HG03571 (cell line): Measurements from ENCODE around the gene PTBP3.
"Not testable (repeated sequence)": the region's sequence is repeated elsewhere in the genome, so short reads cannot be mapped to it uniquely, and the experiment has no call there.

Experiments
- ATAC-seq: cut with Tn5 transposase; IDR thresholded peaks from one replicate; pipeline ENCODE4 v1.9.1; 2021; ENCODE audit not compliant: unreplicated experiment

The PTBP3 gene

DNA sequence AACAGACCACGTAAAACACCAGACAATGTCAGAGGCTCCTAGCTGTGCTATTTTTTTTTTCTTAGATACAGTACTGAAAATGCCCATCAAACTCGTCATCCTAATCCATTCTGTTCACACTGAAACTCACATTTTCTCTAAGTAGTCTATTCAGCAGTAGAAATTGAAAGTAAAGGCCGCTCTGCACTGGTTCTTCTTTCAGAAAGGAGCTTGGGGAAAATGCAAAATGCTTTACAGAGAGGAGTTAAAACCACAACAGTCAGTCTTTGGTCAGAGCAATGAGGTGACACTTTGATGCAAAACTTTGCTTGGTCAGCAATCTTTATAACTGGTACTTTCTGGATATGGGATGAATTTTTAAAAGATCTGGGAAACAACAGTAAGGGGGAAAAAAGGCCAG, 114.5 kb downstream of the PTBP3 start:
- ATAC-seq = peak; percentile 94

DNA sequence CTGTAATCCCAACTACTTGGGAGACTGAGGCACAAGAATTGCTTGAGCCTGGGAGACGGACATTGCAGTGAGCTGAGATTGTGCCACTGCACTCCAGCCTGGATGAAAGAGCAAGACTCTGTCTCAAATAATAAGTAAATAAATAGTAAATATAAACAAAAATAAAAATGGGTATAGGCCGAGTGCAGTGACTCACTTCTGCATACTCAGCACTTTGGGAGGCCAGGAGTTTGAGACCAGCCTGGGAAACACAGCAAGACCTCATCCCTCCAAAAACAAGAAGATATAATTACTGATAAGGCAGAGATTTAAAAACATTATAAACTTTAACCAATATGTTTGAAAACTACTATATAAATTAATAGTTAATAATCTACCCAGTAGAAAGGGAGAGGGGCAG, 120.5 kb downstream of the PTBP3 start:
- no peak for ATAC-seq

DNA sequence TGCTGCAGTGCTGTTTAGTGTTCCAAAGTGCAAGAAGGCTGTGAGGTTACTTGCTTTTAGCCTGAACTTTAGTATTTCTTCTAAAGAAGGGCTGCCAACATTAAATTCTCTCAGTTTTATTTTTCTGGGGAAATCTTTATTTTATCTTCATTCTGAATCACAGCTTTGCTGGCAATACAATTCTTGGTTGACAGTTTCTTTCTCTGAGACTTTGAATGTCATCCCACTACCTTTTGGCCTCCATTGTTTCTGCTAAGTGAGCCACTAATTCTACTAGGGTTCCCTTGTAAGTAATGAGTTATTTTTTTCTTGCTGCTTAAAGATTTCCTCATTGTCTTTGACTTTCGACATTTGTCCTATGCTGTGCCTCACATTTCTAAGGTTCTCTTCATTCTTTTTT, 126.0 kb downstream of the PTBP3 start:
- ATAC-seq = no peak

DNA sequence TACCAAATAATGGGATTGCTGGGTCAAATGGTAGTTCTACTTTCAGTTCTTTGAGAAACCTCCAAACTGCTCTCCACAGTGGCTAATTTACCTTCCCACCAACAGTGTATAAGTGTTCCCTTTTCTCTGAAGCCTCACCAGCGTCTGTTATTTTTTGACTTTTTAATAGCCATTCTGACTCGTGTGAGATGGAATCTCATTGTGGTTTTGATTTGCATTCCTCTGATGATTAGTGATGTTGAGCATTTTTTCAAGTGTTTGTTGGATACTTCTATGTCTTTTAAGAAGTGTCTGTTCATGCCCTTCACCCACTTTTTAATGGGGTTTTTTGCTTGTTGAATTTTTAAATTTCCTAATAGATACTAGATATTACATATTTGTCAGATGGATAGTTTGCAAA, 129.9 kb downstream of the PTBP3 start:
- no peak for ATAC-seq

DNA sequence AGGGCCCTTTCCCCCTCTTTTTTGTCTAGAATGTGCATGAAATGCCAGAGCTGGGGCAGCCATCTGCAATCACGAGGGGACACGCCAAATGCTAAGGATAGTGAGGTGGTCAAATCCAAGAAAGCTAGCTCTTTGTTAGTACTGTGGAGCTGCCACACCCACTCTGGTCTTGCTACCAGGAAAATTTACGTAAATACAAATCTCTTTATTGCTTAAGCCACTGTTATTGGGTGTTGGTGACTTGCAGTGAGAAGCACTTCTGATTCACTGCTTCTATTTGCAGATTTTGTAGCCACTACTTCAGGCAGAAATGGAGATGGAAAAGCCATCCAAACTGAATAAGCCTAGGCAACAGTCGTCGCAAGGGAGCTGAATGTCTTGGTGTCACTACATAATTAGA, 132.7 kb downstream of the PTBP3 start:
- no peak for ATAC-seq

DNA sequence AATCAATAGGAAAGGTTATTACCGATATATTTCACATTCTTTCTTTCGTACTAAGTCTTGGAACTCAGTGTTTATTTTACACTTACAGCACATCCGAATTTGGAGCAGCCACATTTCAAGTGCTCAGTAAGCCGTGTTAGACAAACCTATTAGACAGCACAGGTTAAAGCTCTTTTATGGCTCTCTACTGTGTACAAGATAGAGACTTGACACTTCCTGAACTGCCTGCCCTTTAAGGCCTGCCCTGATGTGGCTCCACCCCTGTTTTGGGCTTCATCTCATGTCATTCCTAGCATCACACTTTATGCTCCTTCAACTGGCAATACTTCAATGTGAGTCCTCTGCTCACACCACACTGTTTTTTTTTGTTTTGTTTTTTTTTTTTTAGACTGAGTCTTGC, 134.8 kb downstream of the PTBP3 start:
- ATAC-seq = no peak

DNA sequence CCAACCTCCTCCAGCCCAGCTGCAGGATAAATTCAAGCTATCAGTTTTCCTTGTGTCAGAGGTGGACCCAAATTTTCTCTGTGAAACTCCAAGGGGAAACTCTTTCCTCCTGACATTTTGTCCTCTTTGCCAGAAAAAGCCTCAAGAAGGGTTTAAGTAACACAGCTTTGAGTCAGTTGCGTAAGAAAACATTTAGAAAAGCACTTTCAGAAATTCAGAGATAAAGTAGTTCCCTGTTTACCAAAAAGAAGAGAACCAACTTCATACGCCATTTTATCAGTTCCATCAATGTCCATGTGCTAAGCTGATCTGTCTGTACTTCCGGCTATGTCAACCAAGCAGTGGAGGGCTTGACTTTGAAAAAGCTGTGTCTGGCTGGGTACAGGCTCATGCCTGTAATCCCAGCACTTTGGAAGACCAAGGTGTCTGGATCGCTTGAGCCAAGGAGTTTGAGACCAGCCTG, 138.4 kb downstream of the PTBP3 start:
- no peak for ATAC-seq

DNA sequence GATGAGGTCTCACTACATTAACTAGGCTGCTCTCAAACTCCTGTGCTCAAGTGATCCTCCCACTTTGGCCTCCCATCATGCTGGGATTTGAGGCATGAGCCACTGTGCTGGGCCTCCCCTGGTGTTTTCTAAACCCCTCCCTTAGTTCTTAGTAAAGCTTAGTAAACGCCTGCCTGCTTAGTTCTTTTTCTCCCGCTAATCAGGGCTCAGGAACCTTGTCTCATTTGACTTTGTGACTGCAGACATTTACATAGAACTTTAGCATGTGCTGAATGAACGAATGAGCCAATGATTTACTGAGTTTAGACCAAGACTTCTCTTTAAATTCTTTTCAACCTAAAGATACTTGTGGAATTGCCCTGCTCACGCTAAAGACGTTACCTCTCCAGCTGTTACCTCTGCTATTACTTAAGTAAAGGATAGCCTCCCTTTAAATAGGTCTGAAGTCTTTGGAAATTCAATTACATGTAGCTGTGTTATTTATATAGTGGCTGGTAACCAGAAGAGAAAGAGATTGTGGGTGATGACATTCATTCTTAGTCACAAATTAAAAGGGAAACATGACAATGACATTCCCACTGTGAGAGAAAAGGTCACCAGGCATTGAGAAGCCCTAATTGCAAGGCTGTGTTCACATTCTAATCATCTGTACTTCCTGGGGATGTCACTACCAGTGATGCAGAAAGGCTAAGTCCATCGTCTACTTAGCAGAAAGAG, 139.7 kb downstream of the PTBP3 start:
- no peak for ATAC-seq

DNA sequence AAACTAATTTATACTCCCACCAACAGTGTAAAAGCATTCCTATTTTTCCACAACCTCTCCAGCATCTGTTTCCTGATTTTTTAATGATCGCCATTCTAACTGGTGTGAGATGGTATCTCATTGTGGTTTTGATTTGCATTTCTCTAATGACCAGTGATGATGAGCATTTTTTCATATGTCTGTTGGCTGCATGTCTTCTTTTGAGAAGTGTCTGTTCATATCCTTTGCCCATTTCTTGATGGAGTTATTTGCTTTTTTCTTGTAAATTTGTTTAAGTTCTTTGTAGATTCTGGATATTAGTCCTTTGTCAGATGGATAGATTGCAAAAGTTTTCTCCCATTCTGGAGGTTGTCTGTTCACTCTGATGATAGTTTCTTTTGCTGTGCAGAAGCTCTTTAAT, 143.1 kb downstream of the PTBP3 start:
- ATAC-seq = not testable (repeated sequence)

DNA sequence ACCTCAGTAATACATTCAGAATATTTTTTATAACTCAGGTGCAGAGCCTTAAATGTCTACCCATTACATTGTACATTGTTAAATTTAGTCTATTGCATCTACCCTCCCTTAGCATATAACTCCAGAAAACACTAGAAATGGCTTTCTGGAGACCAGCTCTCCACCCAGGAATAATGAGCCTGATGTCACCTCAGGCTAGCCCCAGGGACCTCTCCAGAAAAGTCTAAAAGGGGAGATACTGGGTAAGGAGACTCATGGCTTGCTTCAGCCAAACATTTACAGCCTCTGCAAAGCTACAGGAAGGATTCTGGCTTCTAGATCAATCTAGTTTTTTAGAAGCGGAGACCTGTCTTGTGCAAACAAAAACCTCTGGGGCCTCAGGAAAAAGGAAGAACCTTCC, 144.5 kb downstream of the PTBP3 start:
- no peak for ATAC-seq

DNA sequence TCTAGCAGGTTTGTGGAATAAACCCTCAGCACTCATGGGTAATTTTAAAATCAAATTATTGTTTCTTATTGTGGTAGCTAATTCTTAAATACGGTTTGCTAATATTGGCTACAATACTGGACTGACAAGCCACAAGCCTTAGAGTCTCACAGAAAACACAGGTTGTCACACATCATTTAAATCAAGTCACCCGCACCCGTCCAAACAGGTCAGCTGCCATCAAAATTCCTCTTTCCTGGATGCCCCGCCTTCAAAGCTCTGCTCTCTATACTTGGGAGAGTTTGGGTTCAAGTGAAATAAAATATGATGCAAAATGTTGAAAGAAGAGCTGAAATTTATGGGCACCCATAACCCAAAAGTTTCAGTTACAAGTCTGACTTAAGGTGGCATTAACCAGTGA, 146.0 kb downstream of the PTBP3 start:
- no peak for ATAC-seq

DNA sequence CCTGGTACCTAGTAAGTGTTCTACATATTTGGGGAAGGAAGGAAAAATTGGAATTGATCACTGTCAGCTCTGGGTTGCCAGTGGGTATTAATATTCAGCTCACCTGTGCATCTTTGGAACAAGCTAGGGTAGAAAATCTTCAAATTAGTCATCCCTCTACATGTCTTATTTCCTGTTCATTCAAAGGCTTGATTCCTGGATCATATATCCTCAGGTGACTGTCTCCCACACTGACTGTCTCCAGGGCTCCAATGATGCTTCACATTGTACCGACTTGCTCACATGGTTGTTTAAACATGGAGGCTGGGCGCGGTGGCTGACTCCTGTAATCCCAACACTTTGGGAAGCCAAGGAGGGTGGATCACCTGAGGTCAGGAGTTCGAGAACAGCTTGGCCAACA, 146.7 kb downstream of the PTBP3 start:
- ATAC-seq = no peak

DNA sequence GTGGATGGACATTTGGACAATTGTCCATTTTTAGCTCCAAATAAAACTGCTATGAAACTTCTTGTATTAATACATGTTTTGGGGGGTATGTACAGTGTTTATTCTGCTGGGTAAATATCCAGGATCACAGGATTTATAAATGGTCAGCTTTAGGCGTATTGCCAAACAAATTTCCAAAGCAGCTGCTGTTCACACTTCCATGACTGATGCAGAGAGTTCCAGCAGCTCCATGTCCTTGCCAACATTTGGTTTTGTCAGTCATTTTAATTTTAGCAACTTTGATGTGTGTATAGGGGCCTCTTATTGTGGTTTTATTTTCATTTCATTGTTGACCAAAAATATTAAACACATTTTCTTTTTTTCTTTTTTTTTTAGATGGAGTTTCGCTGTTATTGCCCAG, 148.5 kb downstream of the PTBP3 start:
- ATAC-seq = no peak

DNA sequence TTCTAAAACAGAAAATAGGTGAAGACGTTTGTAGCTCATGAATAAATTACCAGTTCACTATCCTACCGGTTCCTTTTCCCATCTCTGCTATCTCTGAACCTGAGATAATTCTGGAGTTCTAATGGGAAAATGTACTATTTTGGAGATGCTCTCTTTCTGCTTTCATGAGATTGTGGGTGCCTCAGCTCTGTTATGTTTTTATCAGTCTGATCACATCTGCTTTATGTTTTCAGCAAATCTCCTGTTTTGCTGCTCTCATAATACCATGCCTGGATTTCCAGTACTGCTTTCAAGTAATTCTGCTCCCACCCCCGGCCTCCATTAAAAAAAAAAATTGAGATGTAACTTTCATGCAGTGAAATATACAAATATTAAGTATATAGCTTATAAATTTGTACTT, 149.2 kb downstream of the PTBP3 start:
- no peak for ATAC-seq

DNA sequence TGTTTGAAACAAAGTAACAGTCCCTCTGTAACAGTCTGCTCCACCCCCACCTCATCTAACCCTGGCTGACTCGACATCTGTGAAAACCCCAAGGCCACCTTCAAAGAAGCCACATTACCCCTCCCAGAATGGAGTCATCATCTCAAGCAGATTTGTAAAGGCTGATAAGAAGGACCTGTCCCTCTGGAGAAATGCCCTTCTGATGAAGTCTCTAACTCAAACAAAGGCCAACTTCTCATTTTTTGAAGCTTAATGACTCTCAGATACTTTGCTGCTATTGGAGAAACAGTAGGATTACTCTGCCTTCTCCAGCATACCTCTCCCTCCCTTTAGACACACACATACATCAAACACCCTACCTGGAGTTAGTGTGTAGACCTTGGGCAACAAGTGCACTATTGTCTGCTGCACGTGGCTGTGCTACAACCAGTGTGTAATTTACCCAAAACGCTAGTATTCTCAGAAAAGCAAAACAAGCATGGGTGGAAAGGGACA, 153.0 kb downstream of the PTBP3 start:
- ATAC-seq = no peak

DNA sequence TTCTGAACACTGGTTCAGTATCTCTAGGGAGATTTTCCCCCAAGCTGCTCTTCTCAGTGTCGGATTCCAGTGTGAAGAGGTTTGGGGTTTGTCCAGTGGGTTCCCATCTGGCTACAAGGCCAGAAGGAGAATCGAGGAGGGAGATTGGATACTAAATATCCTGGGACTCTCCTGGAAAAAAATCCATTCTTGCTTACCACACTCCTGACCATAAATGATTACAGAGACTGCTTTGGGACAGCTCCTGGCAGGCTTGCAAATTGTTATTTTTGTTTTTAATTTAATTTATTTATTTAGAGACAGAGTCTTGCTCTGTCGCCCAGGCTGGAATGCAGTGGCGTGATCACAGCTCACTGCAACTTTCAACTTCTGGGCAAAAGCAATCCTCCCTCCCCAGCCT, 153.6 kb downstream of the PTBP3 start:
- no peak for ATAC-seq

DNA sequence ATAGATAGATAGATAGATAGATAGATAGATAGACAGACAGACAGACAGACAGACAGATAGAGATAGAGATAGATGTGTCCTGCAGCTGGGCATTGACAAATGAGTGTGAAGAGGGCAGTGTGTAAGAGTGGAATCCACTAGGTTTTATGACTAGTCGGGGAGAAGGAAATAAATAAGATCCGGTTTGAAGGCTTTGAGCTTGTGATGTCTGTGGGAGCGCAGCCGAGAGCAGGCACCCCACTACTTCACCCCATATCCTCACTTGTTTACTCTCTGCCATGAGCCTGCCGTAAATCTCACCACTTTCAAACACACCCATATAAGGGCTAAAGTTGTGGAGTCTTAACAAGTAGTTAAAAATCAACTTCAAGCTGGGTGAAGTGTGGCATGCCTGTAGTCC, 156.9 kb downstream of the PTBP3 start:
- ATAC-seq = no peak

DNA sequence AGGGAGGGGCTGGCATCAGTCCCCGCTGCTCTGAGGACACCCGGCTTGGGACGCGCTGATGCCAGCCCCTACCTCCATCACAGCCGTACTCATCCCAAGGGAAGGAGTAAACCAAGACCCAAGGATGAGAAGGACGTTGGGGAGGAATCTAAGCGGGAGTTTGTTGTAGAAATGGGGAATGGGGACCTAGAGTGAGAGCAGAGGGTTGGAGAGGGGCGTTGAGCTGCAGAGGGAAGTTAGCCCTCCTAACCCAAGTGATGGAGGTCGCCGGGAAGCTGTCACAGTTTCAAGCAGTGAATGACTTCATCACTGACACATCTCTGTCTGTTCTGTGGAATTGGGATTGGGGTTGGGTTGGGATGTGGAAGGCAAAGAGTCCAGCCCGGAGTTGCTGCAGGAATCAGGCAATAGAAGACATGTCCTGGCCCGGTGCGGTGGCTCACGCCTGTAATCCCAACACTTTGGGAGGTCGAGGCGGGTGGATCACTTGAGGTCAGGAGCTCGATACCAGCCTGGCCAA, 157.6 kb downstream of the PTBP3 start:
- ATAC-seq = no peak

DNA sequence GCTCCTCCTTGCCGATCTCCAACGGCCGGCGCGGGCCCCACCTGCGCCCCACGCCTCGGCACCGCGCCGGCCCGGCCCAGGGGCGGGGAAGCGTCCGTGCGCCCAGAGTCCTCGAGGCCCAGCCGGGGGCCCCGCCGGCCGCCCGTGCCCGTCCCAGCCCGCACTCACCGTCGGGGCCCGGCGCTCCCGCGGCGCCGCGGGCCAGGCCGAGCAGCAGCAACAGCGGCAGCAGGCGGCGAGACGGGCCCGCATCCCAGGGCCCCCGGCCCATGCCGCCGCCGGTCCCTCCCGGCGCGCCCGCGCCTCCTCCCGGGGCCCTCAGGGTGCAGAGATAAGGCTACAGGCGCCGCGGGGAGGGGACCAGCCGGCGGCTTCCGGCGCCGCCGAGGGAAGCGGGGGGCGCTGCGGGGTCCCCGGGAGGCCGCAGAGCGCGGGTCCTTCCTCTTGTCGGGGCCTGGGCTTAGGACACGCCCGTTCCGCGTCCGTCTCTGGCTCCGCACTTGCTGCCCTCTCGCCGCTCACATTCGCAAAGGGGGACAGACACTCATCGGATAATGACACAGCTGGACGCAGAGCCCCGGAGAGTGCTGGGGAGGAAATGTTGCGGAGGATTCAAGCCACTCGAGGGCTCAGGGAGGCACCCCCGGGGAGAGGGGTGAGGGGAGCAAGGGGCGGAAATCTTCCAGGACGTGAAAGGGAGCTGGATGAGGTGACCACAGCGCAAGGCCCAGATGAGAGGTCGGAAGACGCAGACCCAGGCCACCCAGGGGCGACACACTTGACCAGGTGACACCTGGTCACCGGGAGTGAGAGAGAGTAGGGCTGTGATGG, 158.2 kb downstream of the PTBP3 start, which contains the start of gene SUSD1:
Gene SUSD1 (minus strand): TSS at position 333 of the 831 bp plus-strand sequence. CDS start 62 bp downstream, at position 271.
- ATAC-seq = peak; percentile 43

DNA sequence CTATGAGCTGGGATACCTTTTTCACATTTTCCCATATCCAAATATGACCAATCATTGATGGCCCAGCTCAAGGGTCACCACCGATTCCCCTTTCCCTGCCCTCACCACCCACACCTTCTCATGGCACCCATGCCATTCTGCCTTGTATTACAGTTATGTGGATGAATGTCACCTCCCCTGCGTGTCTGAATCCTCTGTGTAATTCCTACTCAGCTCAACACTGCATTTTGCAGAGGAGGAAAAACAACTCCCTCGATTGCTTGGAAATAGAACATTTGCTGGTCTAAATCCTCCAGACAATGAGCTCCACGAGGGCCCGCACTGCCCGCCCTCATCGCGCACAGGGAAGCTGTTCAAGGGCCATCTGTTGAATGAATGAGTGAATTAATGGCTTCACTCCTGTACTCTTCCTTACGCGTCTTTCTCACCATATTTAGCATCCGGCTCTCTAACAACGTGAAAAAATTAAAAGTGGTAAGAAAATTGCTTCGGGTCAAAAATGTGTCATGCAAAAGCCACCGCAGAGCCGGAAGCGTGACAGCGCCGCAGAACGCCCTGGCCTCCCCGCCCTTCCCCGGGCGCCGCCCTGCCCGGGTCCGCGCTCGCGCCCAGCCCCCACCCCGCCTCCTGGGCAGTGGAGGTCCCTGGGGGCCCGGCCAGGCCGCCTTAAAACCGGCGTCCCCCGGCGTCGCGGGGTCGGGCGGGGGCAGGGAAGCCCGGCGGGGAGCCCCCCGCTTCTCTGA, 159.0 kb downstream of the PTBP3 start:
- peak; percentile 92 for ATAC-seq
